Neural progenitor cell (in vitro differentiated cells): ENCODE measurements around the gene CXCL5. TPM values are rescaled to one million over a fixed set of nuclear protein-coding genes. Genes with fewer than 3 reads are reported as not detected.

Experiments used
- DNase-seq: peaks from one replicate; pipeline ENCODE4 v3.0.0-alpha.2; 2016; ENCODE audit warnings: low spot score
- H2AFZ ChIP-seq: fragments of 200-600 bp; sonication (generic); replicated peaks from 2 replicates; pipeline ENCODE4 v1.6.1; 2016; ENCODE audit warnings: antibody characterized with exemption
- H3F3A ChIP-seq: fragments of 200-600 bp; sonication (generic); 2 replicates; pipeline ENCODE4 v1.6.1; 2016; ENCODE audit warnings: antibody characterized with exemption, low read depth
- H3K27ac ChIP-seq: fragments of 200-600 bp; sonication (generic); 2 replicates; pipeline ENCODE4 v1.5.1; 2016; ENCODE audit warnings: mild to moderate bottlenecking
- H3K27me3 ChIP-seq: fragments of 200-600 bp; sonication (generic); 2 replicates; pipeline ENCODE4 v1.6.1; 2016; ENCODE audit warnings: mild to moderate bottlenecking, moderate library complexity
- H3K36me3 ChIP-seq: fragments of 200-600 bp; sonication (generic); 2 replicates; pipeline ENCODE4 v1.5.1; 2016
- H3K4me1 ChIP-seq: fragments of 200-600 bp; sonication (generic); 2 replicates; pipeline ENCODE4 v1.6.1; 2016; ENCODE audit warnings: mixed run types
- H3K4me2 ChIP-seq: fragments of 200-600 bp; sonication (generic); 2 replicates; pipeline ENCODE4 v1.6.1; 2016
- H3K4me3 ChIP-seq: fragments of 200-600 bp; sonication (generic); 2 replicates; pipeline ENCODE4 v1.5.1; 2016
- H3K79me2 ChIP-seq: fragments of 200-600 bp; sonication (generic); 2 replicates; pipeline ENCODE4 v1.6.1; 2016; ENCODE audit warnings: low read depth
- H3K9ac ChIP-seq: fragments of 200-600 bp; sonication (generic); 2 replicates; pipeline ENCODE4 v1.6.1; 2016
- H3K9me3 ChIP-seq: fragments of 200-600 bp; sonication (generic); 2 replicates; pipeline ENCODE4 v1.5.1; 2016; ENCODE audit warnings: low read depth
- H4K20me1 ChIP-seq: fragments of 200-600 bp; sonication (generic); 2 replicates; pipeline ENCODE4 v1.6.1; 2016; ENCODE audit warnings: low read depth
- H3K27ac Mint-ChIP-seq: 3 replicates; pipeline ENCODE4 v1.8.0; 2021; ENCODE audit warnings: mixed read lengths
- H3K27me3 Mint-ChIP-seq: 2 replicates; pipeline ENCODE4 v1.8.0; 2022; ENCODE audit warnings: low read depth, mild to moderate bottlenecking, inconsistent platforms, moderate library complexity, mixed read lengths; ENCODE audit not compliant: insufficient read depth
- H3K36me3 Mint-ChIP-seq: 3 replicates; pipeline ENCODE4 v1.8.0; 2021; ENCODE audit warnings: mixed read lengths
- H3K4me1 Mint-ChIP-seq: 3 replicates; pipeline ENCODE4 v1.8.0; 2021; ENCODE audit warnings: mixed read lengths
- H3K4me3 Mint-ChIP-seq: 3 replicates; pipeline ENCODE4 v1.8.0; 2021; ENCODE audit warnings: mild to moderate bottlenecking, moderate library complexity, mixed read lengths
- H3K9me3 Mint-ChIP-seq: 3 replicates; pipeline ENCODE4 v1.8.0; 2020; ENCODE audit warnings: mixed read lengths
- CTCF ChIP-seq: fragments of 200-600 bp; sonication (generic); IDR thresholded peaks from 2 replicates; pipeline ENCODE4 v1.5.1; 2017; ENCODE audit warnings: antibody characterized with exemption, mild to moderate bottlenecking
- EZH2 ChIP-seq: fragments of 200-600 bp; sonication (generic); IDR thresholded peaks from 2 replicates; pipeline ENCODE4 v1.6.1; 2017; ENCODE audit warnings: antibody characterized with exemption, mild to moderate bottlenecking, moderate library complexity
- EZH2phosphoT487 ChIP-seq: fragments of 200-600 bp; sonication (generic); IDR thresholded peaks from 2 replicates; pipeline ENCODE4 v1.6.1; 2017; ENCODE audit warnings: antibody characterized with exemption
- total RNA-seq: library from RNA; depleted of rRNA; stranded (reverse); fragments of >200 nt; gene quantifications from 2 replicates; pipeline ENCODE4 v1.2.3, GENCODE V29; 2015; ENCODE audit warnings: low replicate concordance

The CXCL5 gene
- 0.12 and 0.15 TPM in 2 replicates for total RNA-seq

GRCh38 chr4:73998040-73999011 lies at the start of gene CXCL5:
TSS of gene CXCL5 (minus strand) at chr4:73998677. CDS start at chr4:73998581, 96 bp downstream.
- H3K27ac Mint-ChIP-seq: no peak within 1 kb of the TSS
- H3K4me3 Mint-ChIP-seq: peak within 1 kb of the TSS; percentile 77
- peaks cover 7% of the 10 kb centered on the region for H3K4me1 Mint-ChIP-seq
- Histone ChIP-seq H2AFZ (peak within 1 kb of the TSS; percentile 97), H3K4me2 (peak within 1 kb of the TSS; percentile 79), H3K9ac (no peak within 1 kb of the TSS), H3K36me3 (no peaks in the 10 kb centered on the region), H3K9me3 (no peaks in the 10 kb centered on the region), H3K27me3 (peaks cover 22% of the 10 kb centered on the region), H3K4me3 (peak within 1 kb of the TSS; percentile 39), H3K79me2 (no peaks in the 10 kb centered on the region), H3K27ac (no peak within 1 kb of the TSS), H3F3A (no peaks in the 10 kb centered on the region), H3K4me1 (no peaks in the 10 kb centered on the region), H4K20me1 (no peaks in the 10 kb centered on the region)
- no peaks in the 10 kb centered on the region for H3K36me3 Mint-ChIP-seq
- peak; percentile 78 for DNase-seq
- TF ChIP-seq EZH2 (no peak), EZH2phosphoT487 (no peak), CTCF (peak; percentile 26)
- no peaks in the 10 kb centered on the region for H3K9me3 Mint-ChIP-seq
- H3K27me3 Mint-ChIP-seq: peaks cover 7% of the 10 kb centered on the region

- no peaks in the 10 kb centered on the region for H3K79me2 ChIP-seq
- H3K9ac ChIP-seq: no peak overlapping the region
- DNase-seq: no peak
- no peak overlapping the region for H3K27ac ChIP-seq
- H3K4me3 ChIP-seq: no peak overlapping the region
- Mint-ChIP-seq H3K36me3 (no peaks in the 10 kb centered on the region), H3K27ac (no peak overlapping the region), H3K9me3 (peaks cover 8% of the 10 kb centered on the region), H3K27me3 (no peaks in the 10 kb centered on the region), H3K4me1 (no peaks in the 10 kb centered on the region), H3K4me3 (no peak overlapping the region)
- H2AFZ ChIP-seq: no peak overlapping the region
- H3K27me3 ChIP-seq: no peaks in the 10 kb centered on the region
- H3F3A ChIP-seq: no peaks in the 10 kb centered on the region
- no peaks in the 10 kb centered on the region for H3K9me3 ChIP-seq
- no peak overlapping the region for H3K4me2 ChIP-seq
- TF ChIP-seq CTCF: no peak
- no peak for TF ChIP-seq EZH2phosphoT487
- TF ChIP-seq EZH2: no peak
- no peaks in the 10 kb centered on the region for H4K20me1 ChIP-seq
- H3K4me1 ChIP-seq: no peaks in the 10 kb centered on the region
- no peaks in the 10 kb centered on the region for H3K36me3 ChIP-seq
These were observed 48.7 kb upstream of the CXCL5 start for GRCh38 chr4:74047152-74047551.

- no peaks in the 10 kb centered on the region for H3K27me3 Mint-ChIP-seq
These were observed 47.3 kb upstream of the CXCL5 start for GRCh38 chr4:74045772-74046171.

More at GRCh38 chr4:74045772-74046171, 47.3 kb upstream of the CXCL5 start:
- TF ChIP-seq EZH2: no peak
- TF ChIP-seq EZH2phosphoT487: no peak
- no peak for TF ChIP-seq CTCF
- Mint-ChIP-seq H3K4me3 (no peak overlapping the region), H3K36me3 (no peaks in the 10 kb centered on the region), H3K9me3 (peaks cover 8% of the 10 kb centered on the region), H3K4me1 (no peaks in the 10 kb centered on the region), H3K27ac (no peak overlapping the region)
- Histone ChIP-seq H4K20me1 (no peaks in the 10 kb centered on the region), H3K9ac (no peak overlapping the region), H3K27ac (no peak overlapping the region), H3K4me1 (no peaks in the 10 kb centered on the region), H3K36me3 (no peaks in the 10 kb centered on the region), H3K4me3 (no peak overlapping the region), H3K9me3 (no peaks in the 10 kb centered on the region), H3K27me3 (peaks cover under 1% of the 10 kb centered on the region), H3K79me2 (no peaks in the 10 kb centered on the region), H3K4me2 (no peak overlapping the region), H2AFZ (no peak overlapping the region), H3F3A (no peaks in the 10 kb centered on the region)
- no peak for DNase-seq
